ENCODE measurements around the gene SERPINA1.

SERPINA1 gene

GRCh38 chr14:94344389-94344788 lies 44.0 kb downstream of the SERPINA1 start:
- no peak for DNase-seq

- DNase-seq = no peak
These were observed 45.0 kb downstream of the SERPINA1 start for GRCh38 chr14:94343238-94344005.

GRCh38 chr14:94342334-94342934 lies 46.0 kb downstream of the SERPINA1 start:
- DNase-seq = no peak

- no peak for DNase-seq
These were observed 46.6 kb downstream of the SERPINA1 start for GRCh38 chr14:94341656-94342333.

GRCh38 chr14:94340533-94340932 lies 47.9 kb downstream of the SERPINA1 start:
- DNase-seq = no peak

GRCh38 chr14:94338023-94338422 lies 50.4 kb downstream of the SERPINA1 start:
- no peak for DNase-seq

- no peak for DNase-seq
These were observed 51.1 kb downstream of the SERPINA1 start for GRCh38 chr14:94337274-94337673.

- no peak for DNase-seq
These were observed 53.5 kb downstream of the SERPINA1 start for GRCh38 chr14:94334872-94335271.

GRCh38 chr14:94332587-94332986 lies 55.8 kb downstream of the SERPINA1 start:
- DNase-seq = no peak

- DNase-seq = no peak
These were observed 56.3 kb downstream of the SERPINA1 start for GRCh38 chr14:94332063-94332583.

- no peak for DNase-seq
These were observed 56.9 kb downstream of the SERPINA1 start for GRCh38 chr14:94331462-94331861.

- no peak for DNase-seq
These were observed 57.5 kb downstream of the SERPINA1 start for GRCh38 chr14:94330857-94331256.

GRCh38 chr14:94330432-94330831 lies 58.0 kb downstream of the SERPINA1 start:
- no peak for DNase-seq

GRCh38 chr14:94329857-94330256 lies 58.5 kb downstream of the SERPINA1 start:
- no peak for DNase-seq

- no peak for DNase-seq
These were observed 60.2 kb downstream of the SERPINA1 start for GRCh38 chr14:94328196-94328595.

Measured in SIG-M5 (cell line).